A549 (cell line): Measurements from ENCODE around the gene METTL21A.

Experiments used
- CBX8 ChIP-seq: fragments of 200-600 bp; sonication (generic); IDR thresholded peaks from 2 replicates; pipeline ENCODE4 v1.6.1; 2016
- CTCF ChIP-seq: fragments of >200 bp; sonication (Bioruptor Twin); formaldehyde crosslinking; IDR thresholded peaks from 3 replicates; pipeline ENCODE4 v1.5.1; 2016
- ZSCAN20 ChIP-seq: fragments of 250-450 bp; sonication (Bioruptor Pico); IDR thresholded peaks from 2 replicates; pipeline ENCODE4 v1.8.0; 2022; ENCODE audit warnings: mild to moderate bottlenecking, moderate library complexity

DNA sequence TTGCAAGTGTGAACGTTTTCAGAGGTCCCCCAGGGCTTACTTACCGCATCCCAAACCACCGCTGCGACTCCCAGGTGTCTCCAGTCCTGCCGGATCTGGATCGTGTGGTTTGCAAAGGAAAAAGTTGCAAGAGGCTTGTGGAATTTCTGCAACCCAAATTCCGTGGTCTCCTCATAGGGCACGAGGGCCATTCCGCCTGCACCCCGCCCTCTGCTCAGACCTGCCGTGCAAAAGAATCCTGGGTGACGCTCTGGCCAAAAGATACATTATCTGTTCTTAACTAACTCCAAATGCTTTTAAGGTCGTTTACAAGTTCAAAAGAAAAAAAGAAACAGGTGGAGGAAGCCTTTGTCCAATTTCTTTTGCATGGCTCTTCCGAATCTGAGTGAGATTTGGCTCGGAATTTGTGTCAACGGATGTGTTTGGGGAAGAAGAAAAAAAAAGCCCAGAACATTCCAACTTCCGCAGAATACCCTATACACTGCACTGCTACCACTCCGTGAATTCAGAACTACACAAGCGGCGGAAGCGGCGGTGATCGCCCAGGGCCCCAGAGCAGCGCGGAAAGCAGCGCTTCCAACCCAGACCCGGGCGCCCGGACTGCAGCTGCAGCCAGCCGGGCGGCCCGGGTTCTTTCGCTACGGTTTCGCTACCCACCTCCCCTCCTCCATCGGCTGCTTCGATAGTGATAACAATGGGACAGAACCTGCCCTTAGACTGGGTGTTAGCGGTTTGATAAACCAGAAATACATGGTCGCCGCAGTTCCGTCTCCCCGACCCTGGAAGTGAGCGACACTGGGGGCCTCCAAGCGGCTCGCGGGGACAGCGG, 795 bp downstream of the METTL21A start:
- TF ChIP-seq ZSCAN20 (CRISPR knock-in tag) (no peak), CTCF (no peak), CBX8 (no peak)
